Upper lobe of left lung (tissue), 6 donors: Measurements from ENCODE around the gene BTBD2. TPM values are rescaled to one million over a fixed set of nuclear protein-coding genes. Genes with fewer than 3 reads are reported as not detected.

Source experiments
- ATAC-seq, 2 donors: fragments of 200-7000 bp; cut with Tn5 transposase; one replicate each; pipeline ENCODE4 v1.9.1; 2022; ENCODE audit warnings: mild to moderate bottlenecking in 2 of 2, moderate library complexity in 2 of 2; ENCODE audit not compliant: low FRiP score in 2 of 2
- DNase-seq, 2 donors: peaks; one replicate each; pipeline ENCODE4 v3.0.0-alpha.2; 2019 to 2020
- H3K27ac ChIP-seq, 4 donors: fragments of 200-600 bp; sonication (generic); one replicate each; pipeline ENCODE4 v1.5.1; 2016 to 2019
- H3K27me3 ChIP-seq, 4 donors: fragments of 200-600 bp; sonication (generic); one replicate each; pipeline ENCODE4 v1.5.1; 2017 to 2019
- H3K36me3 ChIP-seq, 4 donors: fragments of 200-600 bp; sonication (generic); one replicate each; pipeline ENCODE4 v1.5.1; 2016 to 2019
- H3K4me1 ChIP-seq, 4 donors: fragments of 200-600 bp; sonication (generic); one replicate each; pipeline ENCODE4 v1.5.1; 2018 to 2019
- H3K4me3 ChIP-seq, 4 donors: fragments of 200-600 bp; sonication (generic); one replicate each; pipeline ENCODE4 v1.5.1; 2017 to 2019; ENCODE audit warnings: mild to moderate bottlenecking in 2 of 4, moderate library complexity in 1 of 4
- H3K9me3 ChIP-seq, 4 donors: fragments of 200-600 bp; sonication (generic); one replicate each; pipeline ENCODE4 v1.5.1; 2018 to 2019
- EP300 ChIP-seq, 4 donors: sonication (generic); formaldehyde crosslinking; IDR thresholded peaks; one replicate each; pipeline ENCODE4 v1.5.1; 2017; ENCODE audit warnings: antibody characterized with exemption in 4 of 4, control low read depth in 2 of 4
- POLR2A ChIP-seq, 4 donors: fragments of 450-650 bp; IDR thresholded peaks; one replicate each; pipeline ENCODE4 v1.5.1; 2016 to 2017; ENCODE audit warnings: antibody characterized with exemption in 4 of 4, mild to moderate bottlenecking in 2 of 4
- POLR2AphosphoS5 ChIP-seq, 2 donors: sonication (generic); formaldehyde crosslinking; IDR thresholded peaks; one replicate each; pipeline ENCODE4 v1.5.1; 2017; ENCODE audit warnings: antibody characterized with exemption in 2 of 2
- WGBS, 2 donors: methylation state at CpG; one replicate each; pipeline ENCODE4 v1.1.5; 2017 to 2018; 5-methylcytosine and 5-hydroxymethylcytosine counted together
- total RNA-seq, 6 donors: library from RNA; depleted of rRNA in 4 of 6; stranded (reverse); fragments of >200 nt in 4 of 6; gene quantifications; one replicate each; pipeline versions ENCODE4 v1.1.0 to v1.2.1, GENCODE V29; 2016 to 2021
- TF ChIP-seq, protein P1 (sequence below), 6 experiments: fragments of 450-650 bp in 4 of 6; fragments of 200-600 bp in 2 of 6; sonication (generic) in 2 of 6; IDR thresholded peaks; one replicate each; pipeline ENCODE4 v1.5.1; 2016 to 2019; ENCODE audit warnings: antibody characterized with exemption in 6 of 6
- donor health status: DM: no; HTN: no; CAD: no; lungs with moderate emphysema.
- donor health status: DM: no; HTN: yes; CAD: no; lungs with severe emphysema.

BTBD2 gene
- total RNA-seq, 6 donors from 2014 or later = 49.0 to 87.3 (median 69.8) TPM

DNA sequence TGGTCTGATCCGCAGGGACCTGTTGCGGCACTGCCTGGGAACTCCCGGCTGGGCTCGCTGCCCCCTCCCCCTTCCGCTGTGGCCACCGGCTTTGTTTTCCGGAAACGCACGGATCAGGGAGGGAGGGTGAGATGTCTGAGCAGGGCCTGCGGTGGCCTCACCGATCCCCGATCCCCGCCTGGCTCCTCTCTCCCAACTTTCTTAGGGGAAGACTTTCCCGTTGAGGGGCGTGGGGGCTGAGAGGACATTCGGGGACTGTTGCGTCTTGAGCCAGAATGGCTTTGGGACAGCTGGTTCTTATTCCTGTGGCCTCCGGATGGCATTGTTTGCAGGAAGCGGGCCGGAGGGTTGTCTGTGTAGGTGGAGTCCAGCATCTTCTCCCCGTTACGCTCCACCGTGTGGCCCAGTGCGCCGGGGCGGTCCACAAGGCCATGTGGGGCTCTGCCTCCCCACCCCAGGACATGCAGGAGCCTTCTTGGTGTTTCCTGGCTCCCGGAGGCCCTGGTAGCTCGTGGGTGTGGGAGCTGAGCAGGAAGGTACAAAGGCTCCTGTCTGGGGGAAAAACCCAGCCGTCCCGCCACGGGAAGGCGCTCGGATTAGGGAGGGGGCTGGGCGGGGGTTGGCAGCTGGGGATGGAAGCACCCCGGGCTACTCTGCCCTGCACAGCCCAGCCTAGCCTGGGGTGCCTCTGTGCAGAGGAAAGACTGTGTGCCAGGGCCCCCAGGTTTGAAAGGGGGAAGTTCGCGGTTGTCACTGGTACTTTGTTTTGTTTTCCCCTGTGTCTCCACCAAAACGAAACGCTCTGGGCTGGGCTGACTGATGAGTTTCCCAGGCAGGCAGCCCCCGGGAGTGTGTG, 73.2 kb downstream of the BTBD2 start:
- ATAC-seq (peak; percentile 46 to 73), DNase-seq (peak; percentile 91)
- Histone ChIP-seq H3K36me3 (peaks cover 0 to 2% (median 0%) of the 10 kb centered on the region in 4 donors), H3K9me3 (no peaks in the 10 kb centered on the region), H3K27me3 (no peaks in the 10 kb centered on the region), H3K27ac (peak overlapping the region; percentile 91 to 100 (median 96)), H3K4me1 (peaks cover 32 to 53% (median 36%) of the 10 kb centered on the region in 4 donors), H3K4me3 (peak overlapping the region; percentile 75 to 90 (median 83))
- TF ChIP-seq POLR2AphosphoS5 (IDR thresholded peaks at IDR 0.05) (peak; percentile 83 to 90), EP300 (IDR thresholded peaks at IDR 0.05) (peak in 1 of 4 donors; percentile 32), POLR2A (IDR thresholded peaks at IDR 0.05) (peak in 3 of 4 donors; percentile 34 to 51 (median 36))
- TF ChIP-seq, protein P1, sequence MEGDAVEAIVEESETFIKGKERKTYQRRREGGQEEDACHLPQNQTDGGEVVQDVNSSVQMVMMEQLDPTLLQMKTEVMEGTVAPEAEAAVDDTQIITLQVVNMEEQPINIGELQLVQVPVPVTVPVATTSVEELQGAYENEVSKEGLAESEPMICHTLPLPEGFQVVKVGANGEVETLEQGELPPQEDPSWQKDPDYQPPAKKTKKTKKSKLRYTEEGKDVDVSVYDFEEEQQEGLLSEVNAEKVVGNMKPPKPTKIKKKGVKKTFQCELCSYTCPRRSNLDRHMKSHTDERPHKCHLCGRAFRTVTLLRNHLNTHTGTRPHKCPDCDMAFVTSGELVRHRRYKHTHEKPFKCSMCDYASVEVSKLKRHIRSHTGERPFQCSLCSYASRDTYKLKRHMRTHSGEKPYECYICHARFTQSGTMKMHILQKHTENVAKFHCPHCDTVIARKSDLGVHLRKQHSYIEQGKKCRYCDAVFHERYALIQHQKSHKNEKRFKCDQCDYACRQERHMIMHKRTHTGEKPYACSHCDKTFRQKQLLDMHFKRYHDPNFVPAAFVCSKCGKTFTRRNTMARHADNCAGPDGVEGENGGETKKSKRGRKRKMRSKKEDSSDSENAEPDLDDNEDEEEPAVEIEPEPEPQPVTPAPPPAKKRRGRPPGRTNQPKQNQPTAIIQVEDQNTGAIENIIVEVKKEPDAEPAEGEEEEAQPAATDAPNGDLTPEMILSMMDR (IDR thresholded peaks at IDR 0.05) = no peak
- 1 to 2% methylated on average over 21 to 39 of the region's 40 CpGs for WGBS, 2 donors

DNA sequence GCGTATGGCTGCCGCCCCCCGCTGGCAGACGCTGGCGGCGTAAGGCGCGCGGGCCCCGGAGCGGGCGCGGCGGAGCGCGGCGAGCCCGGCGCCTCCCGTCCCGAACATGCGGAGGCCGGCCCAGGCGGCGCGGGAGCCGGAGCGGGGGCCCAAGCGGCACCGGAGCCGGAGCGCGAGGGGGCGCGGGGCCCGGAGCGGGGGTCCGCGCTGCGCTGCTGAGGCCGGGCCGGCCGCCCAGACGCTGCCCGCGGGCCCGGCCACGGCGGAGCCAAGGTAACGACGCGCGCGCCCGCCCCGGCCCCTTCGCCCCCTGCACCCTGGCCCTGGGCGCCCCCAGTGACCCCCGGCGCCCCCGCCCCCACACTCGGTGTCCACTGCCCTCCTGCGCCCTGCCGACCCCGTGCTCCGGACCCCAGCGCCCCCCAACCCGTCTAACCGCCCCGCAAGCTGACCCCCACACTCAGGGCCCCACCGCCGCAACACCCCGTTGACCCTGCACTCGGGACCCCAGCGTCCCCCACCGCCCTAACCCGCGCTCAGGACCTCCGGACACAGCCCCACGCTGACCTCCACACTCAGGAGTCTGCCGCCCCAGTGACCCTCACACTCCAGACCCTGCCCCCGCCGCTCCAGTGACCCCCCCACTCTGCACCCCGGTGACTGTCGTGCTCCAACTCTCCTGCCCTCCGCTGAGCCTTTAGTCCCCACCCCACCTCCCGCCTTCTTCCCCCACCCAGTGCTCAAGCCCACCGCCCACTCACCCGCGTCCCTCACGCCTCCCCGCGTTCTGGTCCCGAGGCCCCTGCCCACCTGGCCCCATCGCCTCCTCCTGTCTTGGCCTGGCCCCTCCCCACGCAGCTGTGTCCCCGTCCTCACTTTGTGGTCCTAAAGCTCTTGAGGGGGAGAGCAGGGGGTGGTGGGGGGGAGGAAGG, 74.1 kb downstream of the BTBD2 start, which contains the start of gene CSNK1G2:
TSS of gene CSNK1G2 (plus strand) at position 27 of the 932 bp plus-strand sequence. CDS start 28,601 bp downstream, outside the sequence.
- no peak for DNase-seq

DNA sequence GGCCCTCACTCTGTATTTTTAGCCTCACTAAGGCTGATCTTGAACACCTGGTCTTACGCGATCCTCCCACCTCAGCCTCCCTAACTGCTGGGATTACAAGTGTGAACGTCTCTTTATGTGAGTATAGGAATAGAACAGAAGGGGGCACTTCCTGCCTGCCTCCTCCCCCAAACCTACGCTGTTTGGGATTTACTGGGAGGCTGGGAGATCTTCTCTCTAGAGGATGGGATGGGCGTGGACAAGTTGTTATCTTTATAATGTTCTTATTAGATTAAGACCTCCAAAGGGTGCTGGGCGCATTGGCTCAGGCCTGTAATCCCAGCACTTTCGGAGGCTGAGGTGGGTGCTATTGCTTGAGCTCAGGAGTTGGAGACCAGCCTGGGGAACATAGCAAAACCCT, 77.4 kb downstream of the BTBD2 start:
- DNase-seq = no peak
- TF ChIP-seq POLR2A (IDR thresholded peaks at IDR 0.05) = no peak
- no peak for TF ChIP-seq POLR2AphosphoS5 (IDR thresholded peaks at IDR 0.05)
- TF ChIP-seq, protein P1 (IDR thresholded peaks at IDR 0.05) = no peak
- TF ChIP-seq EP300 (IDR thresholded peaks at IDR 0.05) = no peak
- H3K27ac ChIP-seq = no peak overlapping the region
- no peak for ATAC-seq
- WGBS, 2 donors = 83 to 85% methylated on average over 7 of the region's 7 CpGs
- H3K9me3 ChIP-seq = no peaks in the 10 kb centered on the region
- H3K4me3 ChIP-seq = no peak overlapping the region
- no peaks in the 10 kb centered on the region for H3K36me3 ChIP-seq
- peaks cover 8 to 21% (median 19%) of the 10 kb centered on the region in 4 donors for H3K4me1 ChIP-seq
- no peaks in the 10 kb centered on the region for H3K27me3 ChIP-seq

More for the DNA sequence above, 74.1 kb downstream of the BTBD2 start, which contains the start of gene CSNK1G2:
- 0 to 2% methylated on average over 8 to 63 of the region's 97 CpGs for WGBS, 2 donors
- Histone ChIP-seq H3K27me3 (no peaks in the 10 kb centered on the region), H3K36me3 (no peaks in the 10 kb centered on the region), H3K4me3 (peak within 1 kb of the TSS; percentile 75 to 90 (median 83)), H3K9me3 (no peaks in the 10 kb centered on the region), H3K4me1 (peaks cover 32 to 50% (median 36%) of the 10 kb centered on the region in 4 donors), H3K27ac (peak within 1 kb of the TSS; percentile 94 to 100 (median 96))
- TF ChIP-seq, protein P1 (IDR thresholded peaks at IDR 0.05) = peak in 4 of 6 experiments; percentile 28 to 80 (median 72)
- TF ChIP-seq POLR2A (IDR thresholded peaks at IDR 0.05) = no peak
- ATAC-seq = no peak

DNA sequence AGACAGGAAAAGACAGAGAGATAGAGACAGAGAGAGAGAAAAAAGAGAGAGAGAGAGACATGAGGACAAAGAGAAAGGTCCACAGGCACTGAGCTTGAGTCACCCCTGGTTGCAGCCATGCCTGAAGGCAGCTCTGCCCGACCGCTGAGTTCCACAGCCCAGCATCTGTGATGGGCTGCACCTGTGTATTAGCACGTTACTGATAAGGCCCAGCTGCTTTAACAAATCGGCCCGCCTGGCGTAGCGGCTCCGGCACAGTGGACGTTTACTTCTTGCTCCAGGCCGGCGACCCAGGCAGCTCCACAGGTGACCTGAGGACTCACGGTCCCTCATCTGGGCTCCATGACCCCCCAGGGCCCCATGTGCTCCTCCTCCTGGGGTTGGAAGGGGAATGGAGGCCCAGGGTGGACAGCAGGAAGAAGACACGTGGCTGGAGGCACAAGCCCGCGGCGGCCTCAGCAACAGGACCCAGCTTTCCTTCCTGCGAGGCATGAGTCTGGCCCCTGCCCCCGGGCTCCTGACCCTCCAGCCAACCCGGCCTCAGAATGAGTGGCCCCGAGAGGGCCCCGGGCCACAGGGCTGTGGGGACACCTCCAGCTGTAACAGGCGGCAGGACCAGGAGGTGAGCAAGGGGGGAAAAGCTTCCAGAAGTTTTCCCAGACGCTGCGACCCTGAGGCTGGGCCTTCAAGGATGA, 78.5 kb downstream of the BTBD2 start:
- DNase-seq = peak in 1 of 2 donors; percentile 81
- TF ChIP-seq, protein P1 (IDR thresholded peaks at IDR 0.05) = no peak
- TF ChIP-seq EP300 (IDR thresholded peaks at IDR 0.05) (no peak), POLR2A (IDR thresholded peaks at IDR 0.05) (no peak), POLR2AphosphoS5 (IDR thresholded peaks at IDR 0.05) (no peak)
- H3K9me3 ChIP-seq = no peaks in the 10 kb centered on the region
- H3K4me3 ChIP-seq = no peak overlapping the region
- no peak overlapping the region for H3K27ac ChIP-seq
- no peaks in the 10 kb centered on the region for H3K36me3 ChIP-seq
- ATAC-seq = no peak
- no peaks in the 10 kb centered on the region for H3K27me3 ChIP-seq
- peaks cover 5 to 11% (median 10%) of the 10 kb centered on the region in 4 donors for H3K4me1 ChIP-seq
- WGBS, 2 donors = 87 to 92% methylated on average over 18 to 21 of the region's 24 CpGs
